Motor neuron (in vitro differentiated cells): ENCODE measurements around the gene PPBP. TPM values are rescaled to one million over a fixed set of nuclear protein-coding genes. Genes with fewer than 3 reads are reported as not detected.

Experiments used
- total RNA-seq, 8 experiments: library from RNA; unstranded; fragments of 300-600 nt; gene quantifications; 2 replicates each; pipeline versions ENCODE4 v1.2.3 to v1.2.4, GENCODE V29; 2022

PPBP gene
- total RNA-seq, 8 experiments from 2014 or later, result not detected

Other genes with a start within 250 kb of the PPBP start
- 100 to 1,000 TPM in 1 of 8 experiments, 10 to 100 TPM in 1, 1 to 10 TPM in 2, under 1 TPM in 2, not detected in 2; 0.25 to 115 (median 3.6) TPM for gene CXCL8, start 247.6 kb downstream of the PPBP start, total RNA-seq
- gene CXCL6, start 151.5 kb downstream of the PPBP start, total RNA-seq, result 1 to 10 TPM in 1 of 8 experiments, under 1 TPM in 3, not detected in 4; 0.16 to 6.8 (median 0.28) TPM
- gene PF4V1, start 134.9 kb downstream of the PPBP start, total RNA-seq, result not detected
- 10 to 100 TPM in 1 of 8 experiments, 1 to 10 TPM in 3, under 1 TPM in 3, not detected in 1; 0.18 to 50.5 (median 2.5) TPM for gene CXCL1, start 118.8 kb downstream of the PPBP start, total RNA-seq
- not detected for gene PF4, start 6.2 kb downstream of the PPBP start, total RNA-seq
- under 1 TPM in 4 of 8 experiments, not detected in 4; 0.14 to 0.17 (median 0.15) TPM for gene CXCL5, start 10.5 kb upstream of the PPBP start, total RNA-seq
- gene CXCL3, start 50.5 kb upstream of the PPBP start, total RNA-seq, result 1 to 10 TPM in 5 of 8 experiments, under 1 TPM in 3; 0.45 to 4.9 (median 1.3) TPM
- gene CXCL2, start 111.0 kb upstream of the PPBP start, total RNA-seq, result 1 to 10 TPM in 5 of 8 experiments, under 1 TPM in 3; 0.60 to 6.2 (median 1.6) TPM
- 10 to 100 TPM; 11.7 to 30.7 (median 22.4) TPM for gene MTHFD2L, start 169.9 kb upstream of the PPBP start, total RNA-seq